Myocyte (in vitro differentiated cells): ENCODE measurements around the gene PMS2. TPM values are rescaled to one million over a fixed set of nuclear protein-coding genes. Genes with fewer than 3 reads are reported as not detected.
"Not testable (repeated sequence)": the region's sequence is repeated elsewhere in the genome, so short reads cannot be mapped to it uniquely, and the experiment has no call there.

Experiments used
- DNase-seq: peaks from one replicate; pipeline ENCODE4 v3.0.0-alpha.2; 2012; ENCODE audit warnings: low read depth
- polyA plus RNA-seq: library from polyadenylated mRNA; unstranded; fragments of >200 nt; gene quantifications from one replicate; pipeline ENCODE4 v1.2.1, GENCODE V29; 2012; ENCODE audit warnings: missing spikeins
- total RNA-seq: library from RNA; depleted of rRNA; stranded (reverse); fragments of >200 nt; gene quantifications from 2 replicates; pipeline ENCODE4 v1.2.3, GENCODE V29; 2014

PMS2 gene
- 19.6 and 22.7 TPM in 2 replicates for total RNA-seq
- polyA plus RNA-seq, result 11.1 TPM

DNA sequence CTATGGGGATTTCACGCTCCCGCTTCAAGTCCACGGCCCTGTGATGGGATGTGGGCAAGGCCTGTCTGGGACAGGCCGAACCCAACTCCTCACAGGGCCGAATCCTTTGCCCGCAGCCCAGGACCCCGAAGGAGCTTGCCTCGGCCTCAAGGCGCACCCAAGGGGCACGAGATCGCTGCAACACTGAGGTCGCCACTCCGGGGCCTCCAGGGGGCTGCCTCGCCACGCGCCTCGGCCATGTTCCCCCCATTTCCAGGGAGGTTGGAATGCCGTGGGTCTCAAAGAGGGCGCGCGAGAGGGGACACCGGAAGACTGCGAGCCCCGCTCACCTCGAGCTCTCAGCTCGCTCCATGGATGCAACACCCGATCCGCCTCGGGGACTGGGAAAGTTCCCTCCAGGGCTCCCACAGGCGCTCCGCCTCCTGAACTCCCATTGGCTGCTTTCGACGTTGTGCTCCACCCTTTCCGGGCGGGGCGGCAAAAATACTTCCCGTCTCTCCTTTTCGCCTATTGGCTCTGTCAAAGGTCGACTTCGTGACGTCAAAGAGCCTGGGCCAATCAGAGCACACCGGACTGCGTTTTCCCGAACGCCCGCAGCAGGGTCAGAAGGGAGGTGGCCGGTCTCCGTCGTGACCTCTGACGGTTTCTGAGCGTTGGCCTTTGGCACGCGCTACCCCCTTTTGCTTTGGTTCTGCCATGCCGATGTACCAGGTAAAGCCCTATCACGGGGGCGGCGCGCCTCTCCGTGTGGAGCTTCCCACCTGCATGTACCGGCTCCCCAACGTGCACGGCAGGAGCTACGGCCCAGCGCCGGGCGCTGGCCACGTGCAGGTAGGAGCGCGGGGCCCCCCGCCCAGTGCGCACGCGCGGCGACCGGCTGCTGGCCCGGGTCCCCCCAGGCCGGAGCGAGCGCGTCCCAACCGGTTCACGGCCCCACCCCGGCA lies at the start of gene PMS2, which contains the start of gene AIMP2:
PMS2 (minus strand) TSS at position 382 of the 944 bp plus-strand sequence; CDS start at position 352, 30 bp downstream.
AIMP2 (plus strand) TSS at position 605 of the 944 bp plus-strand sequence; CDS start at position 697, 92 bp downstream.
- DNase-seq, result peak; percentile 100

DNA sequence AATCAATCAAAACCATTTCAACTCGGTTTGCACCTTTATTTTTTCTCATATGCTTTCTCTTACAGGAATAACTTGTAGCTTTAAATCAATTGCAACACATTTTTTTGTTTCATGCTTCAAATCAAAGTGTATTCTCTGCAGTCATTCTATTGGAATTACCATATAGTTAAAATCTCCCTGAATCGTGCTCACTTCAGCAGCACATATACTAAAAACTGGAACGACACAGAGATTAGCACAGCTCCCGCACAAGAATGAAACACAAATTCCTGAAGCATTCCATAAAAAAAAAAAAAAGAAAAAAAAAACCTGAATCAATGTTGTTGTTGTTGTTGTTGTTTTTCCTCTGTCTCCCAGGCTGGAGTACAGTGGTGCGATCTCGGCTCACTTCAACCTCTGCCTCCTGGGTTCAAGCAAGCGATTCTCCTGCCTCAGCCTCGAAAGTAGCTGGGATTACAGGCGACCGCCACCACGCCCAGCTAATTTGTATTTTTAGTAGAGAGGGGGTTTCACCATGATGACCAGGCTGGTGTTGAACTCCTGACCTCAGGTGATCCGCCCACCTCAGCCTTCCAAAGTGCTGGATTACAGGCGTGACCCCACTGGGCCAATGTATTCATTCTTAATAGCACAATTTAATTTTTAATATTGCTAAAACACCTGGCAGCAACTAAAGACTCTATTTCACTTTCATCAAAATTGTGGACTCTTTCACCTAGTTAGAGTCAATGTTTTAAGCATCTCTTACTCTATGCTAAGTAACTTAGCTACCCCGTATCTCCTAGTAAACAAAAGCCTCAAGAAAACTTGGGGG lies 48.7 kb upstream of the PMS2 start:
- DNase-seq, result no peak

DNA sequence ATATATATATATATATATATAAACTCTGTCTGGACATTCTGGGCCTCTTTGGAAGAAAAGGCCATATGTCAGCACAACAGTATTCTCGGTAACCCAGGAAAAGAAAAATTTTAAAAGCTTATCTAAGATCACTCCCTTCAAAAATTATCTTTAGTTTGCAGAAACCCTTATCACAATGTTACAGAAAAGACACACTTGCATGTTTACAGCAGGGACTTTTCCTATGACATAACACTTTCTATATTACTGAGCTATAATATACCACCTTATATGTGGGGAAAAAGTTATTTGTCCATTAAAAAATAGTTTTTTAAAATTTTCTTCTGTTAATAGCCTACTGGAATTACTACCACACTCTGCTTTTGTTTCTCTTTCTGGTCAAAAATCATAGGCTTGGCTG lies 47.8 kb upstream of the PMS2 start:
- DNase-seq, result no peak

DNA sequence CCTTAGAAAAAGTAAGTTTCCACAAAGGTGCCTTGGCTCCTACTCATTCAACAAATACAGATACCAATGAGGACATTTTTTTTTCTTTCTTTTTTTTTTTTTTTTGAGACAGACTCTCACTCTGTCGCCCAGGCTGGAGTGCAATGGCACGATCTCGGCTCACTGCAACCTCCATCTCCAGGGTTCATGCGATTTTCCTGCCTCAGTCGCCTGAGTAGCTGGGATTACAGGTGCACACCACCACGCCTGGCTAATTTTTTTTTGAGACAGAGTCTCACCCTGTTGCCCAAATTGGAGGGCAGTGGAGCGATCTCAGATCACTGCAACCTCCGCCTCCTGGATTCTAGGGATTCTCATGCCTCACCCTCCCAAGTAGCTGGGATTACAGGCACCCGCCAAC lies 42.3 kb upstream of the PMS2 start:
- DNase-seq, result not testable (repeated sequence)

- DNase-seq, result no peak
Observed at GRCh38 chr7:6049780-6050179, 40.9 kb upstream of the PMS2 start.

GRCh38 chr7:6035686-6036085 lies 26.8 kb upstream of the PMS2 start:
- DNase-seq, result no peak

DNA sequence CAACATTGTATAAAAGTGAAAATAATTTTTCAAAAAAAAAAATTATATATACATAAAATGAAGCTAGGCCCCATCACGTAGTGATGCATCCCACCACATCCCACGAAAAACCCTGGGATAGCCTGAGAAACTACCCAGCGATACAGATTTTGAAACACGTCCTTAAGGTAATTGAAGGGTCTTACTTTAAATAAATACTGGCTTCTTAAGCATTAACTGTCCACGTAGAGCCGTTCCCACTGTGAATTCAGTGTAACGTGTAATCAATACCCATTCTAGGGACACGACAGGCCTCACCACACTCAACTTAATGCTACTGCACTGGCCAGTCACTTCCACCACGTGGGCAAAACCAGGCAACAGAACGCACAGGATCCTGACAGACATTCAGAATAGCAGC lies 26.3 kb upstream of the PMS2 start:
- DNase-seq, result no peak

DNA sequence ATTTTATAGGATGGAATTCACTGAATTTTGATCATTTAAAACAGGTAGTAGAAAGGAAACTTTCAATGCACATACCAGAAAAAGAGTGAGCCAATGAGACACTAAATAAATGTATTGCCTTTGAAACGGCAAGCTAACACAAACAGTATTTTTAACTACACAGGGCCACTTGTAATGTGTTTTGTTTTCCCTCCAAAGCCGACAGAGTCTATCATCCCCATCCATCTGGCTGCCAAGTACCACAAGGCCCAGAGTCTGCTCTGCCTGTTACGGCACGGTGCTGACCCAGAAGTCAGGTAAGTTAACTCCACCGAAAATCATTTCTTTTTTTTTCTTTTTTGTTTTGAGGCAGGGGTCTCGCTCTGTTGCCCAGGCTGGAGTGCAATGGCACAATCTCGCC lies 23.8 kb upstream of the PMS2 start:
- no peak for DNase-seq

GRCh38 chr7:6032167-6032566 lies 23.3 kb upstream of the PMS2 start:
- no peak for DNase-seq

DNA sequence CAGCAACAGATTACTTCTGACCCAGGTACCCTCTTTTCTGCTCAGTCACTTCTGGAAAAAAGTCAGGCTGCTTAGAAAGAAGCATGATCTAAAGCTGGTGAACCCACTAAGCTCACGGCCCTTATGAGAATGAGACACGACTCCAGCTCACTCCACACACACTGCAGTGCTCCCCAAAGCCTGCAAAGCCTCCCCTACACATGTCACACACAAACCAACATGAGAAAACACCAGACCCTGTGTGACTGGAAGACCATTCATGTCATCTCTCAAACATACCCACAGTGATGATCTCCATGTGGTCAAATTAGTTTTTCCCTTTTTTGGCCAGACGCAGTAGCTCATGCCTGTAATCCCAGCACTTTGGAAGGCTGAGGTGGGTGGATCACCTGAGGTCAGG lies 22.7 kb upstream of the PMS2 start:
- DNase-seq, result no peak

DNA sequence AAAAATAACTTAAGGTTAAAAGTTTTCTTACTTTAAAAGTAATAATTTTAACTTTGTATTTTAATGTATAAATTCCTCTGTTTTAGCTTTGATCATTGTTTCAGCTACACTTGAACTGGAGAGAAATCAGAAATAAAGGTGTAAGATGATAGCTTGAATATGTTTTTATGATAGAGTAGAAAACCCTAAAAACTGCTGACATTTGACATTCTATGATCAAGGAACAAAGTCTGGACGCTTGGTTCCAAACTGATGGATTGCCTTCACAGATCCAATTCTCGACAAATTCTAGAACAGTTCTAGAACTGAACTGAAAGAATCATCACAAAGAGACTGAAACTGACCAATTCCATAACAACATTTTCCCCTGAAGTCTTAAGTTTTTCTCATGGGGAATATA lies 22.1 kb upstream of the PMS2 start, which contains the start of gene ANKRD61:
ANKRD61 (plus strand) TSS at position 389 of the 400 bp plus-strand sequence; CDS start at position 389, 0 bp downstream.
- DNase-seq, result no peak

DNA sequence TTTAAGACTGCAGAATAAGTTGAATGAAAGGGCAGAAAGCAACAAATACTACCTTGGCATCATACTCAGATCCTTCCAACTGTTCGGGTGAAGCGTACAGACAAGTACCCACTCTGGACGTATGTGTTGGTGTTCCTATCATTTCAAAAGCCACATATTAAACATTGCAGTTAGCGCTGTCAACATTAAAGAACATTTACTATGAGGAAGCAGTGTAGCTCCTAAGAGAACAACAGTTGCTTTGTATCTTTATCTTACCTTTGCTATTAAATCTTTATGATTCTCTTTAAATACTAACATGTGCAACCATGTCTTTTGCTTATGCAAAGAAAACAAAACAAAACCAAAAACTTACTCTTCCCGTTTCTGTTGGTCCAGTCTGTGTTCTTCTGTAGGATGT lies 19.7 kb upstream of the PMS2 start:
- no peak for DNase-seq

GRCh38 chr7:6027806-6028365 lies 19.0 kb upstream of the PMS2 start:
- no peak for DNase-seq

DNA sequence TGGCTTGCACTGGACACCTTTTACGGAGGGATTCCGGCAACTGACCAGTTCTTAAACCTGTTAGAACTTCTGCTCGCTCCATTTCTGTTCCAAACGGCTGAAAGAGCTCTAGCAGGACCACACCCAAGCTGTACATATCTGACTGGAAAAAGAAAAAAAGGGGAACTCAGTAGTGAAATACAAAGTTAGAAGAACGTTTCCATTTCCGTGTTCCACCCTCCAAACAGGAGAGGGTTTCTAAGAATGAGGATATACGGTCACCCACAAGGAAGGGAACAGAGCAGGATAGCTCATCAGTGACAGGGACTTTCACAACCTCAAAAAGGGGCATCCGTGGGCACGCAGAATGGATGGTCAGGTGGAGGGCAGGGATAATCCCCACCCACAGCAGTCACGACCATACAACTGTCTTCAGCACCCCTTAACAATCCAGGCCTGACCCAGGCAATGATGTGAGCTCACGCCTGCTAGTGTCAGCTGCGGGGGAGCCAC lies 18.0 kb upstream of the PMS2 start:
- no peak for DNase-seq

GRCh38 chr7:6026011-6026819 lies 17.4 kb upstream of the PMS2 start:
- DNase-seq, result peak; percentile 89

GRCh38 chr7:6023974-6024435 lies 15.2 kb upstream of the PMS2 start:
- DNase-seq, result no peak

- DNase-seq, result no peak
Observed at GRCh38 chr7:6022707-6023106, 13.9 kb upstream of the PMS2 start.

GRCh38 chr7:6020371-6021286 lies 11.8 kb upstream of the PMS2 start:
- DNase-seq, result no peak

- no peak for DNase-seq
Observed at GRCh38 chr7:6016653-6016966, 7.8 kb upstream of the PMS2 start.
